ENCODE data around the gene CSMD2.

- TF ChIP-seq, protein P1, sequence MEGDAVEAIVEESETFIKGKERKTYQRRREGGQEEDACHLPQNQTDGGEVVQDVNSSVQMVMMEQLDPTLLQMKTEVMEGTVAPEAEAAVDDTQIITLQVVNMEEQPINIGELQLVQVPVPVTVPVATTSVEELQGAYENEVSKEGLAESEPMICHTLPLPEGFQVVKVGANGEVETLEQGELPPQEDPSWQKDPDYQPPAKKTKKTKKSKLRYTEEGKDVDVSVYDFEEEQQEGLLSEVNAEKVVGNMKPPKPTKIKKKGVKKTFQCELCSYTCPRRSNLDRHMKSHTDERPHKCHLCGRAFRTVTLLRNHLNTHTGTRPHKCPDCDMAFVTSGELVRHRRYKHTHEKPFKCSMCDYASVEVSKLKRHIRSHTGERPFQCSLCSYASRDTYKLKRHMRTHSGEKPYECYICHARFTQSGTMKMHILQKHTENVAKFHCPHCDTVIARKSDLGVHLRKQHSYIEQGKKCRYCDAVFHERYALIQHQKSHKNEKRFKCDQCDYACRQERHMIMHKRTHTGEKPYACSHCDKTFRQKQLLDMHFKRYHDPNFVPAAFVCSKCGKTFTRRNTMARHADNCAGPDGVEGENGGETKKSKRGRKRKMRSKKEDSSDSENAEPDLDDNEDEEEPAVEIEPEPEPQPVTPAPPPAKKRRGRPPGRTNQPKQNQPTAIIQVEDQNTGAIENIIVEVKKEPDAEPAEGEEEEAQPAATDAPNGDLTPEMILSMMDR (IDR thresholded peaks at IDR 0.05; ENCODE audit: borderline replicate concordance, extremely low read depth, low read length, poor library complexity, severe bottlenecking), result no peak
- no peak for TF ChIP-seq EZH2 (IDR thresholded peaks at IDR 0.05; ENCODE audit: borderline replicate concordance, low read depth, low read length, severe bottlenecking)
These were observed 400.9 kb downstream of the CSMD2 start for GRCh38 chr1:33764149-33764548.
